SKM-1 treated with dmso at 0.1 percent for 144 hours (cell line): ENCODE data around the gene METTL15.
"Not testable (repeated sequence)": the region's sequence is repeated elsewhere in the genome, so short reads cannot be mapped to it uniquely, and the experiment has no call there.

ENCODE experiments used
- DNase-seq: peaks from one replicate; lab custom pipeline; 2025; ENCODE audit not compliant: unreplicated experiment; lab: John Stamatoyannopoulos, UW

METTL15 gene

GRCh38 chr11:28110108-28110820 is 2.1 kb downstream of the METTL15 start:
- peak; percentile 34 for DNase-seq

GRCh38 chr11:28110821-28111200 is 2.6 kb downstream of the METTL15 start:
- DNase-seq: no peak

- no peak for DNase-seq
These were observed 5.9 kb downstream of the METTL15 start for GRCh38 chr11:28114116-28114515.

- no peak for DNase-seq
These were observed 6.5 kb downstream of the METTL15 start for GRCh38 chr11:28114731-28115130.

- DNase-seq: no peak
These were observed 9.5 kb downstream of the METTL15 start for GRCh38 chr11:28117712-28118111.

GRCh38 chr11:28123151-28123581 is 15.0 kb downstream of the METTL15 start:
- no peak for DNase-seq

- DNase-seq: no peak
These were observed 24.4 kb downstream of the METTL15 start for GRCh38 chr11:28132548-28132947.

GRCh38 chr11:28133146-28133545 is 25.0 kb downstream of the METTL15 start:
- no peak for DNase-seq

- not testable (repeated sequence) for DNase-seq
These were observed 28.0 kb downstream of the METTL15 start for GRCh38 chr11:28136157-28136556.

GRCh38 chr11:28137366-28137765 is 29.2 kb downstream of the METTL15 start:
- DNase-seq: no peak

GRCh38 chr11:28137832-28138231 is 29.6 kb downstream of the METTL15 start:
- no peak for DNase-seq

GRCh38 chr11:28139841-28140415 is 31.7 kb downstream of the METTL15 start:
- no peak for DNase-seq

GRCh38 chr11:28140689-28141455 is 32.7 kb downstream of the METTL15 start:
- DNase-seq: no peak

- no peak for DNase-seq
These were observed 34.5 kb downstream of the METTL15 start for GRCh38 chr11:28142724-28143123.

- no peak for DNase-seq
These were observed 36.6 kb downstream of the METTL15 start for GRCh38 chr11:28144808-28145207.

- no peak for DNase-seq
These were observed 38.0 kb downstream of the METTL15 start for GRCh38 chr11:28146123-28146751.

GRCh38 chr11:28152743-28153142 is 44.6 kb downstream of the METTL15 start:
- no peak for DNase-seq

GRCh38 chr11:28153586-28153985 is 45.4 kb downstream of the METTL15 start:
- no peak for DNase-seq

GRCh38 chr11:28168718-28169117 is 60.5 kb downstream of the METTL15 start:
- DNase-seq: no peak

GRCh38 chr11:28169816-28170215 is 61.6 kb downstream of the METTL15 start:
- no peak for DNase-seq

GRCh38 chr11:28170759-28171158 is 62.6 kb downstream of the METTL15 start:
- no peak for DNase-seq

- DNase-seq: no peak
These were observed 68.2 kb downstream of the METTL15 start for GRCh38 chr11:28176351-28176750.
